Ascending aorta (tissue), 2 donors: ENCODE data around the gene PAF1. TPM values are rescaled to one million over a fixed set of nuclear protein-coding genes. Genes with fewer than 3 reads are reported as not detected.

Source experiments
- DNase-seq, 2 donors: peaks; one replicate each; pipeline ENCODE4 v3.0.0-alpha.2; 2019; ENCODE audit warnings: low spot score in 2 of 2
- H3K27ac ChIP-seq, 2 donors: fragments of 200-600 bp; sonication (generic); one replicate each; pipeline ENCODE4 v1.5.1; 2016 to 2017; ENCODE audit warnings: mild to moderate bottlenecking in 1 of 2
- H3K27me3 ChIP-seq: fragments of 200-600 bp; sonication (generic); one replicate; pipeline ENCODE4 v1.5.1; 2017
- H3K36me3 ChIP-seq, 2 donors: fragments of 200-600 bp; sonication (generic); one replicate each; pipeline ENCODE4 v1.5.1; 2016
- H3K4me1 ChIP-seq, 2 donors: fragments of 200-600 bp; sonication (generic); one replicate each; pipeline ENCODE4 v1.5.1; 2016 to 2017; ENCODE audit warnings: mild to moderate bottlenecking in 1 of 2
- H3K4me3 ChIP-seq, 2 donors: fragments of 200-600 bp; sonication (generic); one replicate each; pipeline ENCODE4 v1.5.1; 2016 to 2017; ENCODE audit warnings: mild to moderate bottlenecking in 1 of 2
- H3K9me3 ChIP-seq, 2 donors: fragments of 200-600 bp; sonication (generic); one replicate each; pipeline ENCODE4 v1.5.1; 2016
- intact Hi-C: fragments of 100-400 bp; cut with DNase I; formaldehyde crosslinking; loops from one replicate; pipeline ENCODE4 v1.15.1; 2023
- total RNA-seq: library from RNA; depleted of rRNA; stranded (reverse); fragments of >200 nt; gene quantifications from one replicate; pipeline ENCODE4 v1.1.0, GENCODE V29; 2016
- TF ChIP-seq, protein P1 (sequence below), 3 experiments: fragments of 200-600 bp in 2 of 3; fragments of 450-650 bp in 1 of 3; sonication (generic) in 2 of 3; IDR thresholded peaks; one replicate each; pipeline ENCODE4 v1.5.1; 2016 to 2019; ENCODE audit warnings: antibody characterized with exemption in 3 of 3, mild to moderate bottlenecking in 1 of 3, moderate library complexity in 1 of 3

PAF1 gene
- total RNA-seq, 1 donor from 2014 or later, result 12.7 TPM

DNA sequence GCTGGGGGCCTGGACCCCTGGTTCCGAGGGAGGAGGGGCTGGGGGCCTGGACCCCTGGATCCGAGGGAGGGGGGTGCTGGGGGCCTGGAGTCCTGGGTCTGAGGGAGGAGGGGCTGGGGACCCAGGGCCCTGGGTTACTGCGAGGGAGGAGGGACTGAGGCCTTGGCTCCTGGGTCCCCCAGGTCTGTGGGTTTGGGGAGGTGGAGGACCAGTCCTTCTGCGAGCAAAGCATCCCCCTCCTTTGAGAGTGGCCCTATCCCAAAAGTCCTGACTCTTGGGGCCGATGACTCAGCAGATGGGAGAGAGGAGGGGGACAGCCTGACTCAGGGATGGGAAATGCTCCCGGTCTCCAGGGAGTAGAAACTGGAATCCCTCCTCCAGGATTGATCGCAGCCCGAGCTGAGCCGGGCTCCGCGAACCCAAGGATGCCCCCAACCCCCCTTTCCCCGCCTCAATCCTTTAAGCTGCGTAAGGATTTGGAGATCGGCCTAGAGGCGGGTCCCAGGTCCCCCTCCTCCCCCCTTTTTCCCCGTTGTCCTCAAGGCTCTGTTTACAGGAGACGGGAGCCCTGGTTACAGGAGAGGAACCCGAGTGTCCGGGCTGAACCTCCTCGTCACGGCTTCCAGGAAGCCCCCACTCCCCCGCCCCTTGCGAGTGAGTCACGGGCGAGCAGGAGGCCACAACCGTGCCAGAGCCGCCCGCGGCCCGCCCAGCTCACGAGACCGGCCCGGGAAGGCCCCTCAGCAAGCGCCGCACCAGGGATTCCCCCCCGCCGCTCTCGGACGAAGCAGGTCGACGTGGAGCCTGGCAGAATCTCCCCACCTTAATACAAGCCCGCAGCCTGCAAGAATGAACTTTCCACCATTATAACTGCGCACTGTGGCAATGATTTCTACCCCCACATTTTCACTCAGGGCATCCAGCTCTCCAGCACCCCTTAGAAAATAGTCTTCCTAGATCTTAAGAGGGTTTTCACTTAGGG lies 12.7 kb upstream of the PAF1 start:
- intact Hi-C loops, result loop anchor here (1.0 to 10.0 kb wide), 4 partner anchors 9 to 1311 kb away; partner anchors contain the start of genes COQ8B, ITPKC and PLEKHG2
- DNase-seq, result peak; percentile 100
- no peaks in the 10 kb centered on the region for H3K27me3 ChIP-seq
- H3K9me3 ChIP-seq, result no peaks in the 10 kb centered on the region
- H3K4me1 ChIP-seq, result peaks cover 8 to 22% of the 10 kb centered on the region in 2 donors
- H3K4me3 ChIP-seq, result peak overlapping the region; percentile 74 to 78
- TF ChIP-seq, protein P1, sequence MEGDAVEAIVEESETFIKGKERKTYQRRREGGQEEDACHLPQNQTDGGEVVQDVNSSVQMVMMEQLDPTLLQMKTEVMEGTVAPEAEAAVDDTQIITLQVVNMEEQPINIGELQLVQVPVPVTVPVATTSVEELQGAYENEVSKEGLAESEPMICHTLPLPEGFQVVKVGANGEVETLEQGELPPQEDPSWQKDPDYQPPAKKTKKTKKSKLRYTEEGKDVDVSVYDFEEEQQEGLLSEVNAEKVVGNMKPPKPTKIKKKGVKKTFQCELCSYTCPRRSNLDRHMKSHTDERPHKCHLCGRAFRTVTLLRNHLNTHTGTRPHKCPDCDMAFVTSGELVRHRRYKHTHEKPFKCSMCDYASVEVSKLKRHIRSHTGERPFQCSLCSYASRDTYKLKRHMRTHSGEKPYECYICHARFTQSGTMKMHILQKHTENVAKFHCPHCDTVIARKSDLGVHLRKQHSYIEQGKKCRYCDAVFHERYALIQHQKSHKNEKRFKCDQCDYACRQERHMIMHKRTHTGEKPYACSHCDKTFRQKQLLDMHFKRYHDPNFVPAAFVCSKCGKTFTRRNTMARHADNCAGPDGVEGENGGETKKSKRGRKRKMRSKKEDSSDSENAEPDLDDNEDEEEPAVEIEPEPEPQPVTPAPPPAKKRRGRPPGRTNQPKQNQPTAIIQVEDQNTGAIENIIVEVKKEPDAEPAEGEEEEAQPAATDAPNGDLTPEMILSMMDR (IDR thresholded peaks at IDR 0.05), result no peak
- peak overlapping the region; percentile 100 for H3K27ac ChIP-seq
- peaks cover 15 to 19% of the 10 kb centered on the region in 2 donors for H3K36me3 ChIP-seq

DNA sequence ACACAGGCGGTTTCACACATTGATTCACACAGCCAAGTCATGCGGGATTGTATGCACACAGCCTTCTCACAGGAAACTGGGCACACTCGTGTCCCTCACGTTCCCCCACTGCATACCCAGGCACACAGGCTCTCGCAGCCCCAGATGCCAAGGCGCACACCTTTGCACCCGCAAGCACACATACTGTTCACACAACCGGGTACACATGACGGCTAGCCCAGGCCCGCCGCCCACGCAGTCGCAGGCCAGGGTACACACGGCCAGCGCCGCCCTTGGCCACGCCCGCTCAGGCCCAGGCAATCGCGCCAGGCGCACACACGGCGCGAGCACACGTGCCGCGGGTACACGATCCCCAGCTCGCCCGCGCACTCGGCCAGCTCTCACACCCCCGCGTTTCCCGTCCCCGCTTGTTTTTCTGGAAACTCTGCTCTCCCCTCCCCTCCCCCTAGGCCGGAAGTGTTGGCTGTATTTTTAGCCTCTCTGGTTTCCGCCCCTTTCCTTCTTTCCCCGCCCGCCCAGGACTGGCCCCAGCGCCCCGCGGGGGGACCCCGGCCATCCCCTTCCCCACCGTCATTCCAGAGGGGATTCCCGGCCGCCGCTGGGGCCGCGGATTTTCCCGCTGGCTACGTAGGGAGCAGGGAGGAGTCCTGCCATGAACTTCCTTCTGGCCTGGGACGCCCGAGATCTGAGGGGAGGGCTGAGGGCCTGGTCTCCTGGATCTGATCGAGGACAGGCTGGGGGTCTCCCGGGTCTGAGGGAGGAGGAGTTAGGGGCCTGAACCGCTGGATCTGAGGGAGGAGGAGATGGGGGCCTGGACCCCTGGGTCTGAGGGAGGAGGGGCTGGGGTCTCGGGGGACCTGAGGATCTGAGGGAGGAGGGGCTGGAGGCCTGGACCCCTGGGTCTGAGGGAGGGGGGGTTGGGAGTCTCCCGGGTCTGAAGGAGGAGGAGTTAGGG lies 11.7 kb upstream of the PAF1 start:
- peaks cover 8 to 30% of the 10 kb centered on the region in 2 donors for H3K4me1 ChIP-seq
- peaks cover 5 to 9% of the 10 kb centered on the region in 2 donors for H3K36me3 ChIP-seq
- H3K9me3 ChIP-seq, result no peaks in the 10 kb centered on the region
- no peaks in the 10 kb centered on the region for H3K27me3 ChIP-seq
- TF ChIP-seq, protein P1 (IDR thresholded peaks at IDR 0.05), result no peak
- H3K4me3 ChIP-seq, result peak overlapping the region; percentile 74 to 78
- H3K27ac ChIP-seq, result peak overlapping the region; percentile 100
- peak; percentile 83 to 98 for DNase-seq
- intact Hi-C loops, result loop anchor here (1.0 to 10.0 kb wide), 4 partner anchors 10 to 1312 kb away; partner anchors contain the start of genes COQ8B, ITPKC and PLEKHG2

DNA sequence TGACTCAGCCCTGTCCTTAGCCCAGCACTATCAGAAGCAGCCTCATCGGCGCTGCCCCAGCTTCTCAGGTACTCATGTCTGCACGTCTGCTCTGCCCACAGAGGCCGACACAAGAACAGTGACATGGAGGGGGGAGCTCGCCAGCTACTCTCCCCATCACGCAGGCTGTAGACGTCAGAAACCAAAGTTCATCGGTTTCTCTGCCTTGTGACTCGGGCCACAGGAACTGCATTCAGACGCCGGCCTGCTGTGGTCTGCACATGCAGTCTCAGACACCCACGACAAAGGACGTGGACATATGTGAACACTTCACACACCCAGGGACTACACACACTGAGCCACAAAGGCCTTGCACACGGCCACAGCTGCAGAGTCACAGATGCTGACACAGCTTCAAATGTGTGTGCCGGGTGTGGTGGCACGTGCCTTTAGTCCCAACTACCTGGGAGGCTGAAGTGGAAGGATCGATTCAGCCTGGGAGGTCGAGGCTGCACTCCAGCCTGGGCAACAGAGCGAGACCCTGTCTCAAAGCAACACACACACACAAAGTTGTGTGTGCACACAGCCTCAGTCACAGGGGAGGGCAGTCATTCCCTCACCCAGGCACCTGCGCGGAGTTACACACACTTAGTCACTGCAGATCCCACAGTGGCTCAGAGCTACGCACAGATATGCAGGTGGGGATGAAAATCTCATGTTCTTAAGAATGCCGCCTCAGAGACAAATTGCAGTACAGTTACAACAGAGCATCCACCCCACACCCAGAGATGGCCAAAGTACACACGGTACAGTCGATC lies 10.8 kb upstream of the PAF1 start:
- Histone ChIP-seq H3K36me3 (peaks cover 0 to under 1% of the 10 kb centered on the region in 2 donors), H3K4me1 (peaks cover 8 to 34% of the 10 kb centered on the region in 2 donors), H3K4me3 (peak overlapping the region in 1 of 2 donors; percentile 78), H3K27me3 (no peaks in the 10 kb centered on the region), H3K27ac (peak overlapping the region; percentile 100), H3K9me3 (no peaks in the 10 kb centered on the region)
- intact Hi-C loops, result loop anchor here (2.0 to 10.0 kb wide), 3 partner anchors 551 to 1313 kb away; partner anchors contain the start of genes COQ8B and ITPKC
- DNase-seq, result peak; percentile 78 to 89
- TF ChIP-seq, protein P1 (IDR thresholded peaks at IDR 0.05), result no peak

DNA sequence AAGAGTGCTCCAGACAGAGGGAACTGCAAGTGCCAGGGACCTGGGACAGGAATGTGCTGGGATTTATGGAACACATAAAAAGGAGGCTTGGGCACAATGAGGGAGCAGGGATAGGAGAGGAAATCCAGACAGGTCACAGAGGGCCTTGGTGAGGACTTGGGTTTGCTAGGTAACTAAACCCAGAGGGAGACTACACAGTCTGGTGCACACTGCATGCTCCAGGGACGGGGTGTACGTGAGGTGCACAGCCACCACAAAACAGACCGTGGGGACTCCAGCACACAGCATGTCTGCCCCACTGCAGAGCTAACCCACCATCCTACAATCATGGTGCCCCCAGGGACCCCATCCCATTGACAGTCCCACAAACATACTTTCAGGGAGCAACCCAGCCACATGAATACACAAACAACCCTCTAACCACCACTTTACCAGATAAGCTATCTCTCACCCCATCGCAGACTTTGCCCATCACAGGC lies 10.2 kb upstream of the PAF1 start:
- TF ChIP-seq, protein P1 (IDR thresholded peaks at IDR 0.05), result no peak
- DNase-seq, result no peak
- H3K4me3 ChIP-seq, result no peak overlapping the region
- no peaks in the 10 kb centered on the region for H3K9me3 ChIP-seq
- intact Hi-C loops, result loop anchor here (10.0 kb wide), 2 partner anchors 746 to 1314 kb away; partner anchors contain the start of genes COQ8B and ITPKC
- peaks cover under 1 to 5% of the 10 kb centered on the region in 2 donors for H3K36me3 ChIP-seq
- H3K27ac ChIP-seq, result peak overlapping the region; percentile 100
- peaks cover 8 to 34% of the 10 kb centered on the region in 2 donors for H3K4me1 ChIP-seq
- no peaks in the 10 kb centered on the region for H3K27me3 ChIP-seq
